Measurements from ENCODE around the gene MAP2K7. TPM values are rescaled to one million over a fixed set of nuclear protein-coding genes. Genes with fewer than 3 reads are reported as not detected.

MAP2K7 gene
- total and polyA plus RNA-seq, 10 donors: 12.4 to 44.3 (median 28.2) TPM

- intact Hi-C loops (cut with DNase I; ENCODE audit: low total_unique reads): no loop called here
- Histone ChIP-seq H3K9me3 (peaks cover 0 to 3% (median 0%) of the 10 kb centered on the region in 8 donors), H3K4me3 (peak overlapping the region in 2 of 8 donors; percentile 13 to 46), H3K4me1 (peaks cover 10 to 67% (median 59%) of the 10 kb centered on the region in 6 donors), H3K27ac (no peak overlapping the region), H3K27me3 (replicated peaks in 1 of 7) (peaks cover 2 to 84% (median 38%) of the 10 kb centered on the region in 7 donors), H3K36me3 (no peaks in the 10 kb centered on the region)
- TF ChIP-seq POLR2AphosphoS5 (IDR thresholded peaks at IDR 0.05) (no peak), POLR2A (IDR thresholded peaks at IDR 0.05) (no peak), CTCF (IDR thresholded peaks at IDR 0.05 in 8 of 11, conservative IDR thresholded peaks at IDR 0.05 in 3 of 11) (no peak)
- WGBS, 5 donors: 50 to 62% (median 54%) methylated on average over 22 to 47 of the region's 47 CpGs
- DNase-seq: no peak
Measured at GRCh38 chr19:7872306-7873204, 31.1 kb upstream of the MAP2K7 start.

GRCh38 chr19:7873304-7874075 is 30.2 kb upstream of the MAP2K7 start:
- peaks cover 2 to 75% (median 38%) of the 10 kb centered on the region in 7 donors for H3K27me3 ChIP-seq (replicated peaks in 1 of 7)
- 17 to 26% (median 18%) methylated on average over 31 to 53 of the region's 53 CpGs for WGBS, 5 donors
- peak overlapping the region in 4 of 8 donors; percentile 22 to 66 (median 31) for H3K4me3 ChIP-seq
- TF ChIP-seq CTCF (IDR thresholded peaks at IDR 0.05 in 8 of 11, conservative IDR thresholded peaks at IDR 0.05 in 3 of 11): no peak
- no peak for TF ChIP-seq POLR2AphosphoS5 (IDR thresholded peaks at IDR 0.05)
- no peak for TF ChIP-seq POLR2A (IDR thresholded peaks at IDR 0.05)
- H3K27ac ChIP-seq: no peak overlapping the region
- no peaks in the 10 kb centered on the region for H3K36me3 ChIP-seq
- intact Hi-C loops (cut with DNase I; ENCODE audit: low total_unique reads): no loop called here
- peaks cover 8 to 61% (median 53%) of the 10 kb centered on the region in 6 donors for H3K4me1 ChIP-seq
- no peak for DNase-seq
- H3K9me3 ChIP-seq: peaks cover 0 to 3% (median 0%) of the 10 kb centered on the region in 8 donors

- intact Hi-C loops (cut with DNase I; ENCODE audit: low total_unique reads): no loop called here
- Histone ChIP-seq H3K4me1 (peaks cover 2 to 53% (median 46%) of the 10 kb centered on the region in 6 donors), H3K4me3 (peak within 1 kb of the TSS in 4 of 8 donors; percentile 22 to 66 (median 31)), H3K27me3 (replicated peaks in 1 of 7) (peaks cover 2 to 68% (median 38%) of the 10 kb centered on the region in 7 donors), H3K9me3 (peaks cover 0 to 3% (median 0%) of the 10 kb centered on the region in 8 donors), H3K36me3 (no peaks in the 10 kb centered on the region), H3K27ac (no peak within 1 kb of the TSS)
- no peak for DNase-seq
- 1 to 6% (median 2%) methylated on average over 45 to 88 of the region's 88 CpGs for WGBS, 5 donors
- TF ChIP-seq CTCF (IDR thresholded peaks at IDR 0.05 in 8 of 11, conservative IDR thresholded peaks at IDR 0.05 in 3 of 11) (no peak), POLR2A (IDR thresholded peaks at IDR 0.05) (no peak), POLR2AphosphoS5 (IDR thresholded peaks at IDR 0.05) (no peak)
Measured at GRCh38 chr19:7874076-7874896, 29.4 kb upstream of the MAP2K7 start, which contains the start of gene PRR36. Gene PRR36 (minus strand): TSS chr19:7874390. CDS start chr19:7873689, 701 bp downstream.

All from spleen (tissue), 11 donors.